Stimulated activated CD8-positive, alpha-beta memory T cell treated with anti-CD3 and anti-CD28 coated beads, Interleukin-15, amount 100 ng/mL, for 24 hours (primary cell): ENCODE data around the gene ZCCHC9.

Experiments used
- DNase-seq: peaks from one replicate; pipeline ENCODE4 v3.0.0-alpha.2; 2020; ENCODE audit warnings: low read depth

Gene ZCCHC9

DNA sequence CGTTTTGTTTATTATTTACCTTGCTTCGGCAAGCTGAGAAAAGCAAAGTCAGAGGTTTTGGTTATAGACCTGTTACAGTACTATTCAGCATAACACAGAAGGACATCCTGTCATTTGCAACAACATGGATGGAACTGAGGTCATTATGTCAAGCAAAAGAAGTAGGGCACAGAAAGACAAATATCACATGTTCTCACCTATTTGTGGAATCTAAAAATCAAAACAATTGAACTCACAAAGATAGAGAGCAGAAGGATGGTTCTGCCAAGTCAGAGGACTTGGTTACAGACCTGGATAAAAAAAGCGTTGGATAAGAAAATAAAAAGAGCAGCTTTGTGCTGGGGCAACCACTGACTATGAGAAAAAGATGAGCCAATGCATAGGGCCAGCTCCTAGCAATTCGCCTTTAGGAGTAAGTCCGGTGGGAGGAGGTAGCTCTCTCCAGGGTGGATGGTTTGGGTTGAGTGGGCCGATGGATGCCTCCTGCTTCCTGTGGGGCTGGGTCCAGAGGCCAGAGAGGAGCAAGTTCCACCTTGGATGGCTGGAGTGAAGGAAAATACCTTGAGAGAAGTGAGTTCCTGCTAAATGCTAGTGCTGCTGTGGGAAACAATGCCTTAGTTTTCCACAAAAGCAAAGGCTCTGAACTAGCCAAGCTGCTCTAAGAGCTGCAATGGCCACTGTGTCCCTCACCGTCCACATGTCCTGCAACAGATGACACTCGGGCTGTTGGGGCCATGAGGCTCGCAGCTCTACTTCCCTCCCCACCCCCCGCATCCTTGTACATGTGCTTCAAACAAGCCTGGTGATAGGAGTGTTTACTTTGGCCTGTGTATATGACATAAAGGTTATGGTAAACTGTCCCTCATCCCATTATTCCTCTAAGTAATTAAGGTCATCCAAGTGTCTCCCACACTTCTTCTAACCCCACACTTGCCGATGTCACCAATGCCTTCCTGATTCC is 54.2 kb downstream of the ZCCHC9 start:
- no peak for DNase-seq

DNA sequence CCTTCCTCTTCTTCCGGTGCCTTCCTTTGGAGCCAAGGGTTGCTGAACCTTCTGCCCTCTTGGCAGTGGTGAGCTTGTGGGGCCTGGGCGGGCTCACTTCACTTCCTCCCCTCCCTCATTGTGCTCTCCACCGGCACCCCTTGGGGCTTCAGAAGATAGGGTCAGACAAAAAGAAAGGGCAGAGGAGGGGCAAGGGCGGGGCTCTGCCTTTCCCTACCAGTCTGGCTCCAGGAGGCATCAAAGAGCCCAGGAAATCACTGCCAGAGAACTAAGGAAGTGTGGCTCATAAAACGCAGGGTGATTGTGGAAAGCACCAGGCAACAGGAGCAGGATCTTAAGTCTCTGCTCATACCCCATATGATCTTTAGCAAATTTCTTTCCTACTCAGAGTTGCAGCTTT is 57.7 kb downstream of the ZCCHC9 start:
- no peak for DNase-seq

DNA sequence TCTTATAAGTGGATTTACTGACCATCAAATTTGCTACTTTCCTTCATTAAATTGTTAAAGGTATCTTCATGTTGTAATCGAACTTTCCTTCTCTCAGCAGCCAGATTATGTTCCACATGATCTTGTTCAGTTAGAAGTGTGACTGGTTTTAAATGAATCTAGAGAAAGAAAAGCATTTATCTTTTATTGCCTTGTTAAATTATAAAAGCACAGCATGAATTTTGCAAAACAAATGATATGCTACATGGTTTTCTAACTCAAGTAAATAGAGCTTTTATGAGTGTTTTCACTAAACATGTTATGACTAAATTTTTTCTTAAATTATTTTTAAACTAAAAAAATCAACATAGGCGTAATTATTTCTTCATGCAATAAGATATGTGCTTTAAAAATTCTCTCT is 58.5 kb downstream of the ZCCHC9 start:
- no peak for DNase-seq

DNA sequence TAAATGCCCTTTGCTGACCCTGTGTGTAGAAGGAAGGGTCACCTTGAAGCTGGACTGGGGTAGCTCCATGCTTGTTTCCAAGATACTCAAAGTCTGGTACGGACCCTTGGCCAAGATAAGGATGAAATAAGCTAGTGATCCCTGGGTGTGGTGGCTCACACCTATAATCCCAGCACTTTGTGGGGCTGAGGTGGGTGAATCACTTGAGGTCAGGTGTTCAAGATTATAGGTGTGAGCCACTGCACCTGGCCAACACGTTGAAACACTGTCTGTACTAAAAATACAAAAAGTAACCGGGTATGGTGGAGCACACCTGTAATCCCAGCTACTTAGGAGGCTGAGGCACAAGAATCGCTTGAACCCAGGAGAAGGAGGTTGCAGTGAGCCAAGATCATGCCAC is 59.3 kb downstream of the ZCCHC9 start:
- no peak for DNase-seq

DNA sequence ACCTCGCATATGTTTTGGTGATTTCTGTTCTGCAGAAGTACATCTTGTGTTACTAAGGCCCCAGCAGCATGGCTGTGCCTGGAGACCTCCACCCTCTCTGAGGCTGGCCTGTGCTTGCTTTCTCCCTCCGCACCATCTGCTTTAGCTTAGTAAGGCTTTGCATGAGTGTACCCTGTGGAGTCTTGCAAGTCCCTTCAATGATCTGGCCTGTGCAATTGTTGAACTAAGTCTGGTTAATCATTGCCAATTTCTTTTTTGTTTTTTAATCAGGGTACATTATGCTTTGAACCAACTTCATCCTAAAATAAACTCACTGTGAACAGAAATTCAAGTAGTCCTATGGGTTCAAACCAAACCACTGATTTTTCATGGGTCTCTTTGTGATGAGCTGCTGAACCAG is 60.2 kb downstream of the ZCCHC9 start:
- no peak for DNase-seq
